Stimulated activated naive CD8-positive, alpha-beta T cell treated with anti-CD3 and anti-CD28 coated beads, Interleukin-15, amount 100 ng/mL, for 72 hours (primary cell): ENCODE measurements around the gene SKAP2.
A peak's percentile ranks its signal among the peaks of the same experiment; 100 is the strongest.

ENCODE experiments used
- ATAC-seq: fragments of 150-1000 bp; cut with Tn5 transposase; 2 replicates; pipeline ENCODE4 v1.10.0; 2021; ENCODE audit warnings: mild to moderate bottlenecking, moderate library complexity
- DNase-seq, 2 donors: peaks; one replicate each; pipeline ENCODE4 v3.0.0; 2021 to 2022
- H3K27ac Mint-ChIP-seq, 2 donors: one replicate each; pipeline ENCODE4 v1.8.0; 2022; ENCODE audit warnings: mild to moderate bottlenecking in 2 of 2, mixed read lengths in 2 of 2, moderate library complexity in 2 of 2
- H3K27me3 Mint-ChIP-seq: one replicate; pipeline ENCODE4 v1.8.0; 2022; ENCODE audit warnings: mixed read lengths
- H3K4me1 Mint-ChIP-seq: one replicate; pipeline ENCODE4 v1.8.0; 2022; ENCODE audit warnings: mild to moderate bottlenecking, mixed read lengths
- H3K4me3 Mint-ChIP-seq, 2 donors: one replicate each; pipeline ENCODE4 v1.8.0; 2022; ENCODE audit warnings: mild to moderate bottlenecking in 2 of 2, mixed read lengths in 2 of 2, moderate library complexity in 1 of 2
- H3K9me3 Mint-ChIP-seq, 2 donors: one replicate each; pipeline ENCODE4 v1.8.0; 2022; ENCODE audit warnings: mixed read lengths in 2 of 2

SKAP2 gene

GRCh38 chr7:26862834-26863233 is 1.6 kb downstream of the SKAP2 start:
- DNase-seq (no peak), ATAC-seq (no peak)
- Mint-ChIP-seq H3K4me3 (no peak overlapping the region), H3K27me3 (peaks cover 28% of the 10 kb centered on the region), H3K9me3 (peaks cover 0 to 6% of the 10 kb centered on the region in 2 donors), H3K27ac (no peak overlapping the region), H3K4me1 (peaks cover 16% of the 10 kb centered on the region)

GRCh38 chr7:26861050-26861449 is 3.3 kb downstream of the SKAP2 start:
- peaks cover 31% of the 10 kb centered on the region for H3K27me3 Mint-ChIP-seq
- ATAC-seq = no peak
- H3K9me3 Mint-ChIP-seq = peaks cover 0 to 6% of the 10 kb centered on the region in 2 donors
- H3K27ac Mint-ChIP-seq = no peak overlapping the region
- H3K4me1 Mint-ChIP-seq = peaks cover 23% of the 10 kb centered on the region
- no peak overlapping the region for H3K4me3 Mint-ChIP-seq
- no peak for DNase-seq

GRCh38 chr7:26860361-26860760 is 4.0 kb downstream of the SKAP2 start:
- DNase-seq = no peak
- Mint-ChIP-seq H3K4me3 (no peak overlapping the region), H3K27me3 (peaks cover 26% of the 10 kb centered on the region), H3K4me1 (peaks cover 23% of the 10 kb centered on the region), H3K27ac (no peak overlapping the region), H3K9me3 (no peaks in the 10 kb centered on the region)
- ATAC-seq = no peak

GRCh38 chr7:26859720-26860119 is 4.7 kb downstream of the SKAP2 start:
- no peak overlapping the region for H3K4me3 Mint-ChIP-seq
- DNase-seq = no peak
- no peak overlapping the region for H3K27ac Mint-ChIP-seq
- peaks cover 26% of the 10 kb centered on the region for H3K27me3 Mint-ChIP-seq
- H3K4me1 Mint-ChIP-seq = peaks cover 23% of the 10 kb centered on the region
- no peak for ATAC-seq
- H3K9me3 Mint-ChIP-seq = no peaks in the 10 kb centered on the region

- peaks cover 29% of the 10 kb centered on the region for H3K27me3 Mint-ChIP-seq
- ATAC-seq (no peak), DNase-seq (no peak)
- no peak overlapping the region for H3K27ac Mint-ChIP-seq
- H3K4me1 Mint-ChIP-seq = peaks cover 15% of the 10 kb centered on the region
- no peaks in the 10 kb centered on the region for H3K9me3 Mint-ChIP-seq
- no peak overlapping the region for H3K4me3 Mint-ChIP-seq
Observed at GRCh38 chr7:26858735-26859134, 5.7 kb downstream of the SKAP2 start.

- Mint-ChIP-seq H3K27me3 (peaks cover 33% of the 10 kb centered on the region), H3K27ac (no peak overlapping the region), H3K4me3 (no peak overlapping the region), H3K4me1 (peaks cover 11% of the 10 kb centered on the region), H3K9me3 (no peaks in the 10 kb centered on the region)
- DNase-seq (no peak), ATAC-seq (no peak)
Observed at GRCh38 chr7:26858241-26858715, 6.1 kb downstream of the SKAP2 start.

GRCh38 chr7:26857506-26858240 is 6.7 kb downstream of the SKAP2 start:
- peaks cover 11% of the 10 kb centered on the region for H3K4me1 Mint-ChIP-seq
- peak in 1 of 2 donors; percentile 2 for DNase-seq
- H3K27me3 Mint-ChIP-seq = peaks cover 33% of the 10 kb centered on the region
- no peaks in the 10 kb centered on the region for H3K9me3 Mint-ChIP-seq
- H3K4me3 Mint-ChIP-seq = peak overlapping the region in 1 of 2 donors; percentile 44
- no peak overlapping the region for H3K27ac Mint-ChIP-seq
- ATAC-seq = peak; percentile 26

GRCh38 chr7:26857170-26857505 is 7.3 kb downstream of the SKAP2 start:
- peaks cover 33% of the 10 kb centered on the region for H3K27me3 Mint-ChIP-seq
- H3K9me3 Mint-ChIP-seq = no peaks in the 10 kb centered on the region
- H3K4me1 Mint-ChIP-seq = peaks cover 11% of the 10 kb centered on the region
- H3K4me3 Mint-ChIP-seq = peak overlapping the region in 1 of 2 donors; percentile 44
- DNase-seq = no peak
- ATAC-seq = no peak
- H3K27ac Mint-ChIP-seq = no peak overlapping the region

GRCh38 chr7:26856176-26856985 is 8.0 kb downstream of the SKAP2 start:
- DNase-seq = no peak
- Mint-ChIP-seq H3K27ac (no peak overlapping the region), H3K9me3 (no peaks in the 10 kb centered on the region), H3K4me3 (no peak overlapping the region), H3K27me3 (peaks cover 33% of the 10 kb centered on the region), H3K4me1 (peaks cover 11% of the 10 kb centered on the region)
- no peak for ATAC-seq

GRCh38 chr7:26854876-26855855 is 9.2 kb downstream of the SKAP2 start:
- Mint-ChIP-seq H3K9me3 (no peaks in the 10 kb centered on the region), H3K4me3 (no peak overlapping the region), H3K4me1 (peaks cover 11% of the 10 kb centered on the region), H3K27me3 (peaks cover 33% of the 10 kb centered on the region), H3K27ac (no peak overlapping the region)
- ATAC-seq = no peak
- no peak for DNase-seq

GRCh38 chr7:26853788-26854393 is 10.5 kb downstream of the SKAP2 start:
- Mint-ChIP-seq H3K4me1 (peaks cover 11% of the 10 kb centered on the region), H3K9me3 (no peaks in the 10 kb centered on the region), H3K27ac (no peak overlapping the region), H3K27me3 (peaks cover 26% of the 10 kb centered on the region), H3K4me3 (no peak overlapping the region)
- ATAC-seq (no peak), DNase-seq (no peak)

- ATAC-seq = no peak
- Mint-ChIP-seq H3K27ac (no peak overlapping the region), H3K27me3 (peaks cover 8% of the 10 kb centered on the region), H3K4me3 (no peak overlapping the region), H3K9me3 (no peaks in the 10 kb centered on the region), H3K4me1 (no peaks in the 10 kb centered on the region)
- no peak for DNase-seq
Observed at GRCh38 chr7:26850193-26850651, 14.2 kb downstream of the SKAP2 start.

GRCh38 chr7:26843705-26844104 is 20.7 kb downstream of the SKAP2 start:
- Mint-ChIP-seq H3K27me3 (no peaks in the 10 kb centered on the region), H3K27ac (no peak overlapping the region), H3K9me3 (no peaks in the 10 kb centered on the region), H3K4me3 (no peak overlapping the region), H3K4me1 (no peaks in the 10 kb centered on the region)
- no peak for DNase-seq
- ATAC-seq = no peak

- ATAC-seq = no peak
- Mint-ChIP-seq H3K4me1 (no peaks in the 10 kb centered on the region), H3K27me3 (no peaks in the 10 kb centered on the region)
Observed at GRCh38 chr7:26842897-26843296, 21.5 kb downstream of the SKAP2 start.

More at GRCh38 chr7:26842897-26843296, 21.5 kb downstream of the SKAP2 start:
- Mint-ChIP-seq H3K27ac (no peak overlapping the region), H3K9me3 (no peaks in the 10 kb centered on the region), H3K4me3 (no peak overlapping the region)
- no peak for DNase-seq
